B cell (primary cell): ENCODE results near the gene NHS. TPM values are rescaled to one million over a fixed set of nuclear protein-coding genes. Genes with fewer than 3 reads are reported as not detected.

ENCODE experiments used
- ATAC-seq: fragments of 200-7000 bp; cut with Tn5 transposase; one replicate; pipeline ENCODE4 v1.10.0; 2021; ENCODE audit warnings: low read depth, mild to moderate bottlenecking, moderate number of reproducible peaks, moderate library complexity
- CTCF ChIA-PET: fragments of 350-600 bp; sonication (Branson Sonifier 250); formaldehyde crosslinking; loops from one replicate; lab custom pipeline; 2021; ENCODE audit warnings: antibody characterized with exemption, inconsistent platforms; lab: Charles Lee
- POLR2A ChIA-PET: fragments of 350-600 bp; sonication (Branson Sonifier 250); formaldehyde crosslinking; loops from one replicate; lab custom pipeline; 2021; ENCODE audit warnings: antibody characterized with exemption; lab: Charles Lee
- DNase-seq: peaks from one replicate; pipeline ENCODE4 v3.0.0; 2013
- H2AFZ ChIP-seq: 2 replicates; pipeline ENCODE4 v1.6.1; 2012; ENCODE audit warnings: mild to moderate bottlenecking, low read depth, low read length; ENCODE audit not compliant: insufficient read depth, poor library complexity, severe bottlenecking
- H3K27ac ChIP-seq, 2 donors: 1 replicate in 1 of 2; 2 replicates in 1 of 2; pipeline ENCODE4 v1.5.1; 2012 to 2013; ENCODE audit warnings: low read length in 2 of 2, mild to moderate bottlenecking in 2 of 2, moderate library complexity in 1 of 2
- H3K27me3 ChIP-seq, 4 experiments: fragments of 200-600 bp in 1 of 4; sonication (generic) in 1 of 4; replicated peaks in 1 of 4; 1 replicate in 2 of 4; 2 replicates in 2 of 4; pipeline versions ENCODE4 v1.6.1 to v1.7.0; 2013 to 2016; ENCODE audit warnings: low read length in 3 of 4, mild to moderate bottlenecking in 2 of 4, mixed read lengths in 1 of 4, moderate library complexity in 1 of 4; ENCODE audit not compliant: insufficient read depth in 4 of 4, control insufficient read depth in 3 of 4; ENCODE audit errors: control extremely low read depth in 1 of 4
- H3K36me3 ChIP-seq, 2 experiments: replicated peaks in 1 of 2; 1 replicate in 1 of 2; 2 replicates in 1 of 2; pipeline versions ENCODE4 v1.6.1 to v1.7.1; 2013; ENCODE audit warnings: low read length in 1 of 2; ENCODE audit not compliant: insufficient read depth in 2 of 2, control insufficient read depth in 1 of 2; ENCODE audit errors: control extremely low read depth in 1 of 2, extremely low read depth in 1 of 2
- H3K4me1 ChIP-seq, 2 donors: fragments of 200-600 bp in 1 of 2; sonication (generic) in 1 of 2; 1 replicate in 1 of 2; 2 replicates in 1 of 2; pipeline versions ENCODE4 v1.5.1 to v1.6.1; 2013 to 2017; ENCODE audit warnings: low read length in 2 of 2; ENCODE audit not compliant: control insufficient read depth in 2 of 2, insufficient read depth in 2 of 2
- H3K4me2 ChIP-seq: replicated peaks from 2 replicates; pipeline ENCODE3; 2012; ENCODE audit warnings: mild to moderate bottlenecking, low read depth, low read length; ENCODE audit not compliant: poor library complexity, severe bottlenecking
- H3K4me3 ChIP-seq, 5 experiments: fragments of 200-600 bp in 1 of 5; sonication (generic) in 1 of 5; 1 replicate in 3 of 5; 2 replicates in 2 of 5; pipeline versions ENCODE4 v1.5.1 to v1.7.0; 2011 to 2016; ENCODE audit warnings: low read length in 4 of 5, mild to moderate bottlenecking in 4 of 5, low read depth in 2 of 5, control low read depth in 1 of 5, moderate library complexity in 1 of 5; ENCODE audit not compliant: insufficient read depth in 1 of 5; ENCODE audit errors: control extremely low read depth in 1 of 5, extremely low read depth in 1 of 5
- H3K79me2 ChIP-seq: fragments of 200-600 bp; sonication (generic); one replicate; pipeline ENCODE4 v1.6.0; 2016; ENCODE audit warnings: low read length; ENCODE audit not compliant: control insufficient read depth, insufficient read depth
- H3K9ac ChIP-seq: fragments of 200-600 bp; sonication (generic); 2 replicates; pipeline ENCODE4 v1.6.1; 2017; ENCODE audit warnings: mild to moderate bottlenecking, low read length, moderate library complexity
- H3K9me3 ChIP-seq, 3 donors: one replicate each; pipeline versions ENCODE4 v1.6.1 to v1.7.1; 2013; ENCODE audit warnings: low read length in 2 of 3; ENCODE audit not compliant: control insufficient read depth in 2 of 3, insufficient read depth in 1 of 3; ENCODE audit errors: control extremely low read depth in 1 of 3
- H4K20me1 ChIP-seq: 2 replicates; pipeline ENCODE4 v1.6.0; 2012; ENCODE audit warnings: mild to moderate bottlenecking, low read length; ENCODE audit not compliant: insufficient read depth, control insufficient read depth, poor library complexity, severe bottlenecking
- H3K27ac Mint-ChIP-seq: one replicate; pipeline ENCODE4 v1.8.0; 2021; ENCODE audit warnings: mixed read lengths
- H3K27me3 Mint-ChIP-seq: one replicate; pipeline ENCODE4 v1.8.0; 2021; ENCODE audit warnings: mixed read lengths
- H3K4me1 Mint-ChIP-seq: one replicate; pipeline ENCODE4 v1.8.0; 2021; ENCODE audit warnings: mixed read lengths
- H3K4me3 Mint-ChIP-seq: one replicate; pipeline ENCODE4 v1.8.0; 2021; ENCODE audit warnings: mixed read lengths
- H3K9me3 Mint-ChIP-seq: one replicate; pipeline ENCODE4 v1.8.0; 2022; ENCODE audit warnings: mixed read lengths; ENCODE audit not compliant: insufficient read depth
- CTCF ChIP-seq: fragments of 200-600 bp; IDR thresholded peaks from one replicate; pipeline ENCODE4 v1.8.0; 2022; ENCODE audit warnings: antibody characterized with exemption, mild to moderate bottlenecking
- EZH2 ChIP-seq: IDR thresholded peaks from 2 replicates; pipeline ENCODE4 v1.6.1; 2012; ENCODE audit warnings: borderline replicate concordance, low read depth, mild to moderate bottlenecking, moderate library complexity, low read length; ENCODE audit not compliant: insufficient read depth, poor library complexity, severe bottlenecking
- WGBS: methylation state at CpG from one replicate; pipeline ENCODE4 v1.1.5; 2013; ENCODE audit warnings: missing lambda C conversion rate; ENCODE audit not compliant: insufficient coverage; 5-methylcytosine and 5-hydroxymethylcytosine counted together
- intact Hi-C: fragments of 100-400 bp; cut with micrococcal nuclease; formaldehyde crosslinking; loops from one replicate; pipeline ENCODE4 v1.10.0; 2022
- polyA plus RNA-seq: library from polyadenylated mRNA; depleted of rRNA; stranded (reverse); fragments of >200 nt; gene quantifications from 2 replicates; pipeline ENCODE4 v1.2.3, GENCODE V29; 2012
- total RNA-seq, 2 donors: library from RNA; stranded (reverse); fragments of 120-200 nt in 1 of 2; gene quantifications; 1 replicate in 1 of 2; 2 replicates in 1 of 2; pipeline versions ENCODE4 v1.2.3 to v1.2.4, GENCODE V29; 2013 to 2022

The NHS gene
- total and polyA plus RNA-seq, 2 donors (not counting 1 experiment from before 2014, with no cell fraction given), result not detected

GRCh38 chrX:17496407-17496806 is 121.4 kb downstream of the NHS start:
- no peak overlapping the region for H3K4me3 ChIP-seq
- no peak overlapping the region for H3K9ac ChIP-seq
- no peak overlapping the region for H3K4me3 Mint-ChIP-seq
- intact Hi-C loops, result no loop called here
- no peak overlapping the region for H3K27ac Mint-ChIP-seq
- no peaks in the 10 kb centered on the region for H3K27me3 ChIP-seq
- H3K4me2 ChIP-seq, result no peak overlapping the region
- H3K9me3 ChIP-seq, result no peaks in the 10 kb centered on the region
- H3K27ac ChIP-seq, result no peak overlapping the region
- no peaks in the 10 kb centered on the region for H3K4me1 ChIP-seq
- no peaks in the 10 kb centered on the region for H3K27me3 Mint-ChIP-seq
- no peak overlapping the region for H2AFZ ChIP-seq
- H4K20me1 ChIP-seq, result no peaks in the 10 kb centered on the region
- CTCF ChIA-PET, result no interaction called here
- WGBS, result 80% methylated on average over 1 of the region's 1 CpG
- TF ChIP-seq CTCF (no peak), EZH2 (no peak)
- no peaks in the 10 kb centered on the region for H3K36me3 ChIP-seq
- ATAC-seq (no peak), DNase-seq (no peak)
- no peaks in the 10 kb centered on the region for H3K79me2 ChIP-seq
- no peaks in the 10 kb centered on the region for H3K4me1 Mint-ChIP-seq
- no peaks in the 10 kb centered on the region for H3K9me3 Mint-ChIP-seq
- POLR2A ChIA-PET, result no interaction called here

DNA sequence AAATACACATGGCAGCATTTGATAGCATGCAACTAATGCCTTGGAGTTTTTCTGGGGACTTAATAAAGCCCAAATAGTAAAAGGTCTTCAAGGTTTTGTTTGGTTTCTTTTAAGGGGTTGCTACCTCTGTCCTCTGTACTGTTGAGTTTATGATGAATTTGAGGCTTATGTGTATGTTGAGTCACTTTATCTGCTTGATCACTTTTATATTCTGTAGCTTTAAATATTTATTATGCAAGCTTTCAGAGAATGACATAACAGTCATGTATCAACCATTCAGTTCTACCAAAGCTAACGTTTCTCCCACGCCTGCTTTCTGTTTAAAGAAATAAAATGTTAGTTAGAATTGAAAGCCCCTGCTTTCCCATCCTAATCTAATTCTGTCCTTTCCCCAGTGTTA is 122.2 kb downstream of the NHS start:
- Histone ChIP-seq H3K27ac (no peak overlapping the region), H3K9me3 (no peaks in the 10 kb centered on the region), H3K4me3 (no peak overlapping the region), H4K20me1 (no peaks in the 10 kb centered on the region), H3K79me2 (no peaks in the 10 kb centered on the region), H3K27me3 (no peaks in the 10 kb centered on the region), H3K9ac (no peak overlapping the region), H3K36me3 (no peaks in the 10 kb centered on the region), H2AFZ (no peak overlapping the region), H3K4me1 (no peaks in the 10 kb centered on the region), H3K4me2 (no peak overlapping the region)
- ChIA-PET CTCF (no interaction called here), POLR2A (no interaction called here)
- DNase-seq (no peak), ATAC-seq (no peak)
- H3K27ac Mint-ChIP-seq, result no peak overlapping the region
- H3K4me3 Mint-ChIP-seq, result no peak overlapping the region
- WGBS, result no CpG with 5 or more reads among the region's 2 CpGs
- intact Hi-C loops, result no loop called here
- TF ChIP-seq EZH2, result no peak
- no peak for TF ChIP-seq CTCF
- no peaks in the 10 kb centered on the region for H3K27me3 Mint-ChIP-seq
- no peaks in the 10 kb centered on the region for H3K9me3 Mint-ChIP-seq
- H3K4me1 Mint-ChIP-seq, result no peaks in the 10 kb centered on the region
